Fibroblast of lung (primary cell): ENCODE measurements around the gene SLC2A14.

Source experiments
- CTCF ChIP-seq, 2 donors: IDR thresholded peaks in 1 of 2; conservative IDR thresholded peaks in 1 of 2; 1 replicate in 1 of 2; 2 replicates in 1 of 2; pipeline ENCODE4 v1.5.1; 2011 to 2012; ENCODE audit warnings: low read length in 2 of 2, control low read depth in 1 of 2, inconsistent platforms in 1 of 2, low read depth in 1 of 2, mild to moderate bottlenecking in 1 of 2
- EZH2 ChIP-seq: IDR thresholded peaks from 2 replicates; pipeline ENCODE4 v1.5.1; 2012; ENCODE audit warnings: low read length, control low read depth, mild to moderate bottlenecking; ENCODE audit errors: missing control alignments

- TF ChIP-seq CTCF (conservative IDR thresholded peaks at IDR 0.05 in 1 of 2, IDR thresholded peaks at IDR 0.05 in 1 of 2; ENCODE audit: low read depth in 1 of 2, low read length in 2 of 2) (no peak), EZH2 (no peak)
These were observed 28.6 kb downstream of the SLC2A14 start for GRCh38 chr12:7844116-7844515.
